Activated B cell treated with CpG ODN at 0.5 μM for 24 hours (primary cell): Measurements from ENCODE around the gene FAM171A2. TPM values are rescaled to one million over a fixed set of nuclear protein-coding genes. Genes with fewer than 3 reads are reported as not detected.
A peak's percentile ranks its signal among the peaks of the same experiment; 100 is the strongest.

Source experiments
- ATAC-seq: fragments of 200-7000 bp; cut with Tn5 transposase; one replicate; pipeline ENCODE4 v1.10.0; 2021; ENCODE audit warnings: low read depth, mild to moderate bottlenecking, moderate library complexity
- CTCF ChIA-PET: fragments of 350-600 bp; sonication (Branson Sonifier 250); formaldehyde crosslinking; loops from one replicate; lab custom pipeline; 2021; ENCODE audit warnings: antibody characterized with exemption; lab: Charles Lee
- POLR2A ChIA-PET: fragments of 350-600 bp; sonication (Branson Sonifier 250); formaldehyde crosslinking; loops from one replicate; lab custom pipeline; 2021; ENCODE audit warnings: antibody characterized with exemption; lab: Charles Lee
- DNase-seq: peaks from one replicate; pipeline ENCODE4 v3.0.0; 2022
- H3K27ac Mint-ChIP-seq: one replicate; pipeline ENCODE4 v1.8.0; 2020; ENCODE audit warnings: mixed read lengths
- H3K27me3 Mint-ChIP-seq: one replicate; pipeline ENCODE4 v1.8.0; 2021; ENCODE audit warnings: mixed read lengths
- H3K36me3 Mint-ChIP-seq: one replicate; pipeline ENCODE4 v1.8.0; 2021; ENCODE audit warnings: low read depth, mixed read lengths
- H3K4me1 Mint-ChIP-seq: one replicate; pipeline ENCODE4 v1.8.0; 2021; ENCODE audit warnings: mixed read lengths
- H3K4me3 Mint-ChIP-seq: one replicate; pipeline ENCODE4 v1.8.0; 2020; ENCODE audit warnings: mild to moderate bottlenecking, mixed read lengths
- H3K9me3 Mint-ChIP-seq: one replicate; pipeline ENCODE4 v1.8.0; 2020; ENCODE audit warnings: mixed read lengths
- CTCF ChIP-seq: fragments of 200-600 bp; IDR thresholded peaks from one replicate; pipeline ENCODE4 v1.8.0; 2022; ENCODE audit warnings: antibody characterized with exemption, mild to moderate bottlenecking
- intact Hi-C: fragments of 100-400 bp; cut with micrococcal nuclease; formaldehyde crosslinking; loops from one replicate; pipeline ENCODE4 v1.15.1; 2024
- total RNA-seq: library from RNA; stranded (reverse); gene quantifications from 2 replicates; pipeline ENCODE4 v1.2.3, GENCODE V29; 2022

FAM171A2 gene
- total RNA-seq, 1 donor from 2014 or later = 0.75 TPM

- ChIA-PET POLR2A (interaction anchor here (0.6 to 1.3 kb wide), 7 partner anchors 10 to 1047 kb away, joined by 3 to 10 read pairs (median 6); partner anchors contain the start of gene SLC25A39), CTCF (interaction anchor here (0.7 to 2.6 kb wide), 9 partner anchors 9 to 424 kb away, joined by 3 to 16 read pairs (median 3); partner anchors contain the start of genes GRN and ITGA2B)
- peak overlapping the region; percentile 78 for H3K4me3 Mint-ChIP-seq
- DNase-seq (no peak), ATAC-seq (peak; percentile 37)
- no peaks in the 10 kb centered on the region for H3K36me3 Mint-ChIP-seq
- TF ChIP-seq CTCF = no peak
- H3K27me3 Mint-ChIP-seq = peaks cover 23% of the 10 kb centered on the region
- H3K4me1 Mint-ChIP-seq = peaks cover 11% of the 10 kb centered on the region
- no peaks in the 10 kb centered on the region for H3K9me3 Mint-ChIP-seq
- intact Hi-C loops = no loop called here
- H3K27ac Mint-ChIP-seq = no peak overlapping the region
Observed at GRCh38 chr17:44362949-44363612, 572 bp downstream of the FAM171A2 start.

DNA sequence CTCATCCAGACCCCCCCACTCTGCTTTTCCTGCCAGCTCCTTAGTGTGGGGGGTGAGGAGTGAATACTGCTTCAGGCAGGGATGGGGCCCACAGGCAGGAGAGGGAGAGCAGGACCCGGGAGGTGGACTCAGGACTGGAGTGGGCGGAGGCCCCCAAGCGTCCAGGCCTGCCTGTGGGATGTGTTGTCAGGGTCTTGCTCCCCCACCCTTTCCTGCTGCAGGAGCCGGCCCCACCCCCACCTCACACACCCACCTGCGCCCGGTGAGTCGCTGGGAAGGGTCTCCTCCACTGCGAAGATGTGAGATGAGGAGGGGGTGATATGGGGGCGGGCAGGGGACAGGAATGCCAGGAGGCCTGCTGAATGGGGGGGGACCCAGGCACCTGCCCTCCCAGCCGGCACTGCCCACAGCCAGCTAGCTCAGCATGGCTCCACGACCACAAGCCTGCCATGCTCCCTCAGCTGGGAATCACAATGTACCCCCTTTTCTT is 1.1 kb downstream of the FAM171A2 start:
- Mint-ChIP-seq H3K4me3 (no peak overlapping the region), H3K4me1 (peaks cover 11% of the 10 kb centered on the region), H3K27ac (no peak overlapping the region), H3K36me3 (no peaks in the 10 kb centered on the region), H3K9me3 (no peaks in the 10 kb centered on the region), H3K27me3 (peaks cover 19% of the 10 kb centered on the region)
- intact Hi-C loops = no loop called here
- DNase-seq (no peak), ATAC-seq (no peak)
- POLR2A ChIA-PET = interaction anchor here (1.0 to 1.3 kb wide), 2 partner anchors 140 to 142 kb away, joined by 7 to 10 read pairs; no protein-coding TSS in a partner anchor
- CTCF ChIA-PET = interaction anchor here (1.1 to 2.6 kb wide), 4 partner anchors 8 to 152 kb away, joined by 4 to 16 read pairs (median 8); partner anchors contain the start of gene GRN
- TF ChIP-seq CTCF = no peak

DNA sequence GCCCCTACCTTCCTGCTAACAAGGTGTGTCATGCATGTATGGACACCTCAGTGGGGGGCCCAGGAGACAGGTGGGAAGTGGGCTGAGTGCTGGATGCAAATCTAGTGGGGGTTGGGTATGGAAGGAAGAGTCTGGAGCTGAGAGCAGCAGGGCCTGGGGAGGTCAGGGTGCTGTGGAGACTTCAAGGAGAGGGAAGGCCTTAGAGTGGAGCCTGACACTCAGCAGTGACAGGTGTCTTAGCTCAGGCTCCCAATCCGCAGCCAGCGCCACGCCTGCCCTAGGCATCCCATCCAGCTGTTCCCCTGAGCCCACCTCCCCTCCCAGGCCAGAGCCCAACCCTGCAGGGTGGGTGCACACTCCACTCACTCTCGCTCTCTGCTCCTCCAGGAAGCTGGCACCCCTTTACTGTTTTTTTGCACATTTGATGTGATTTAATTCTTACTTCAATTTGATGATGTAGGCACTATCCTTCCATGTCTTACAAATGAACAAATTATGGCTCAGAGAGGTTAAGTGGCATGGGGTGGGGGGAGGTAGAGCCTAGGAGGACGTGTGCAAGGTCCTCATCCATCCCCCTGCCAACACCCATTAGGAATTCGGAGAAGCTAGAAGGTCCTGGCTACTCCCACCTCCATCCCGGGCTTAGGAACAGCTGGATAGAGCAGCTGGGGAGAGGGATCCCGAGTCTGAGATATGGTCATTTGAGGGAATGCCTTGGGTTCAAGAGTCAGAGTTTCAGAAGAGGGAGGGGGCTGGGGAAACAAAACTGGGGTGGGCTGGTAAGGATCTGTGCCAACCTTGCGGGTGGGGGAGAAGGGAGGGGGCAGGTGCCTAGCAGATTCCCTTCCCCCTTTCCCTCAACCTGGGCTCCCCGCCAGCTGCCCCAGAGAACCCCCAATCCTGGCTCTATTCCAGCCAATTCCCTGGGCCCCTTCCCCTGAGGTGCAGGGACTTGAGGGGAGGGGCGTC is 2.1 kb downstream of the FAM171A2 start:
- H3K4me3 Mint-ChIP-seq = peak overlapping the region; percentile 24
- peaks cover 12% of the 10 kb centered on the region for H3K27me3 Mint-ChIP-seq
- intact Hi-C loops = no loop called here
- H3K4me1 Mint-ChIP-seq = peaks cover 11% of the 10 kb centered on the region
- H3K36me3 Mint-ChIP-seq = no peaks in the 10 kb centered on the region
- TF ChIP-seq CTCF = no peak
- CTCF ChIA-PET = interaction anchor here (0.5 to 2.6 kb wide), 2 partner anchors 151 to 207 kb away, joined by 3 to 16 read pairs; no protein-coding TSS in a partner anchor
- no peak overlapping the region for H3K27ac Mint-ChIP-seq
- DNase-seq (no peak), ATAC-seq (no peak)
- POLR2A ChIA-PET = interaction anchor here (0.6 to 1.1 kb wide), 2 partner anchors 140 to 143 kb away, joined by 4 read pairs; no protein-coding TSS in a partner anchor
- no peaks in the 10 kb centered on the region for H3K9me3 Mint-ChIP-seq

DNA sequence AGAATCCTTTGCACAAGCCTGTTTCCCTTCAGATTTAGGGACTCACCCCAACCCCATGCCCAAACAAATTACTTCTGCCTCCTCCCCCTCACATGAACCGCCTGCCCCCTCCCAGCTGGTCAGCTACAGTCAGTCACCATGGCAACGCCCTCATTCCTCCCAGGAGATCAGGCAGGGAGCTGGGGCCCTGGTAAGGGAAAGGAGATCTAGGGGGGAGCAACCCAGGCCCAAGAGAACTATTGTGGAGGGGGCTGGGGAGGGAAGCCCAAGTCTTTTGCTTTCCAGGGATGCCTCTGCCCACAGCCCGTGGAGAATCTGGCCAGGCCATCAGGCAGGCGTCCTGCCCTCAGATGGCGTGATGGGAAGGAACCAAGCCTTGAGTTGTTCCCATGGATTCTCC is 2.8 kb downstream of the FAM171A2 start:
- Mint-ChIP-seq H3K9me3 (no peaks in the 10 kb centered on the region), H3K36me3 (no peaks in the 10 kb centered on the region), H3K27me3 (peaks cover 12% of the 10 kb centered on the region), H3K4me1 (peaks cover 11% of the 10 kb centered on the region), H3K4me3 (no peak overlapping the region), H3K27ac (no peak overlapping the region)
- POLR2A ChIA-PET = interaction anchor here (1.1 kb wide), 1 partner anchor 139 kb away, joined by 4 read pairs; no protein-coding TSS in a partner anchor
- DNase-seq (no peak), ATAC-seq (no peak)
- intact Hi-C loops = no loop called here
- no peak for TF ChIP-seq CTCF
- CTCF ChIA-PET = interaction anchor here (0.5 kb wide), 1 partner anchor 207 kb away, joined by 3 read pairs; no protein-coding TSS in a partner anchor
